HepG2 (cell line): Measurements from ENCODE around the gene KLF16. TPM values are rescaled to one million over a fixed set of nuclear protein-coding genes. Genes with fewer than 3 reads are reported as not detected.

Experiments used
- ATF7-NPFF ChIP-seq: sonication (generic); formaldehyde crosslinking; IDR thresholded peaks from 2 replicates; pipeline ENCODE4 v1.8.1; 2023; ENCODE audit warnings: mild to moderate bottlenecking, low read depth, missing genetic modification reagents, moderate library complexity
- CBFB ChIP-seq: sonication (generic); formaldehyde crosslinking; IDR thresholded peaks from 2 replicates; pipeline ENCODE4 v1.4.0; 2020; ENCODE audit warnings: missing genetic modification reagents
- CBX5 ChIP-seq: sonication (generic); formaldehyde crosslinking; IDR thresholded peaks from 2 replicates; pipeline ENCODE4 v1.4.0; 2020; ENCODE audit warnings: missing genetic modification reagents, borderline replicate concordance
- ERF ChIP-seq: IDR thresholded peaks from 2 replicates; pipeline ENCODE4 v1.6.1; 2018; ENCODE audit warnings: missing biosample characterization, missing genetic modification reagents
- FOSL1 ChIP-seq: sonication (generic); formaldehyde crosslinking; IDR thresholded peaks from 2 replicates; pipeline ENCODE4 v1.9.0; 2021; ENCODE audit warnings: missing genetic modification reagents, borderline replicate concordance
- FOSL2 ChIP-seq: sonication (generic); formaldehyde crosslinking; IDR thresholded peaks from 2 replicates; pipeline ENCODE4 v1.4.0; 2020; ENCODE audit warnings: missing genetic modification reagents
- HIVEP1 ChIP-seq: sonication (generic); formaldehyde crosslinking; IDR thresholded peaks from 2 replicates; pipeline ENCODE4 v1.4.0; 2020; ENCODE audit warnings: mild to moderate bottlenecking, missing genetic modification reagents
- HMGA1 ChIP-seq: sonication (generic); formaldehyde crosslinking; conservative IDR thresholded peaks from 2 replicates; pipeline ENCODE4 v1.4.0; 2020; ENCODE audit warnings: missing genetic modification reagents
- KLF12 ChIP-seq: sonication (generic); formaldehyde crosslinking; IDR thresholded peaks from 2 replicates; pipeline ENCODE4 v1.4.0; 2020; ENCODE audit warnings: missing genetic modification reagents, borderline replicate concordance
- MTA1 ChIP-seq: sonication (generic); formaldehyde crosslinking; IDR thresholded peaks from 2 replicates; pipeline ENCODE4 v1.4.0; 2020; ENCODE audit warnings: missing genetic modification reagents, mild to moderate bottlenecking, borderline replicate concordance
- MXI1 ChIP-seq: IDR thresholded peaks from 3 replicates; pipeline ENCODE4 v1.6.1; 2012; ENCODE audit warnings: low read depth, low read length, inconsistent platforms, borderline replicate concordance
- PAWR ChIP-seq: sonication (generic); formaldehyde crosslinking; IDR thresholded peaks from 2 replicates; pipeline ENCODE4 v1.4.0; 2020; ENCODE audit warnings: missing genetic modification reagents, mild to moderate bottlenecking, borderline replicate concordance
- POLR2AphosphoS5 ChIP-seq: IDR thresholded peaks from 2 replicates; pipeline ENCODE4 v1.6.1; 2012; ENCODE audit warnings: low read depth, low read length
- SNRNP70 ChIP-seq: fragments of 200-400 bp; formaldehyde crosslinking; IDR thresholded peaks from 2 replicates; pipeline ENCODE4 v1.6.1; 2017; ENCODE audit warnings: mild to moderate bottlenecking, low read depth, low read length, moderate library complexity
- SOX6 ChIP-seq, 2 experiments: fragments of 450-650 bp in 1 of 2; sonication (generic) in 1 of 2; formaldehyde crosslinking in 1 of 2; IDR thresholded peaks; 2 replicates each; pipeline versions ENCODE4 v1.4.0 to v1.6.1; 2017 to 2020; ENCODE audit warnings: antibody characterized with exemption in 1 of 2, mild to moderate bottlenecking in 1 of 2, missing genetic modification reagents in 1 of 2
- SP1 ChIP-seq, 2 experiments: fragments of 450-650 bp in 1 of 2; sonication (generic) in 1 of 2; formaldehyde crosslinking in 1 of 2; IDR thresholded peaks; 2 replicates each; pipeline versions ENCODE4 v1.4.0 to v1.6.1; 2016 to 2020; ENCODE audit warnings: missing genetic modification reagents in 1 of 2
- SP5 ChIP-seq: IDR thresholded peaks from 2 replicates; pipeline ENCODE4 v1.6.1; 2016; ENCODE audit warnings: low read depth, borderline replicate concordance
- ZNF225 ChIP-seq: sonication (generic); formaldehyde crosslinking; IDR thresholded peaks from 2 replicates; pipeline ENCODE4 v1.4.0; 2020; ENCODE audit warnings: mild to moderate bottlenecking, missing genetic modification reagents
- ZNF335 ChIP-seq: sonication (generic); formaldehyde crosslinking; IDR thresholded peaks from 2 replicates; pipeline ENCODE4 v1.4.0; 2020; ENCODE audit warnings: missing genetic modification reagents
- ZNF468 ChIP-seq: sonication (generic); formaldehyde crosslinking; IDR thresholded peaks from 2 replicates; pipeline ENCODE4 v1.8.0; 2022; ENCODE audit warnings: mild to moderate bottlenecking, moderate library complexity, missing genetic modification reagents
- polyA plus RNA-seq, 8 experiments: library from polyadenylated mRNA; depleted of rRNA in 3 of 8; stranded (reverse) in 7 of 8; unstranded in 1 of 8; fragments of >200 nt; fragmentation: Illumina TruSeq in 4 of 8; extraction: Trizol in 4 of 8; gene quantifications; 2 replicates each; pipeline versions ENCODE4 v1.2.1 to v1.2.3, GENCODE V29; 2011 to 2016; ENCODE audit warnings: low read depth in 4 of 8, missing spikeins in 1 of 8, mixed read lengths in 1 of 8; ENCODE audit not compliant: insufficient read depth in 1 of 8
- total RNA-seq, 5 experiments: library from RNA; depleted of rRNA; stranded (reverse); fragments of >200 nt; fragmentation: Illumina TruSeq; extraction: Trizol; gene quantifications; 2 replicates each; pipeline ENCODE4 v1.2.3, GENCODE V29; 2016; ENCODE audit warnings: low read depth in 1 of 5
- TF ChIP-seq, protein P1 (sequence below): sonication (generic); formaldehyde crosslinking; IDR thresholded peaks from 2 replicates; pipeline ENCODE4 v1.4.0; 2020; ENCODE audit warnings: missing genetic modification reagents, borderline replicate concordance
- TF ChIP-seq, protein P2 (sequence below): sonication (generic); formaldehyde crosslinking; IDR thresholded peaks from 2 replicates; pipeline ENCODE4 v1.4.0; 2020; ENCODE audit warnings: missing genetic modification reagents, low read depth, mild to moderate bottlenecking, borderline replicate concordance
- TF ChIP-seq, protein P3 (sequence below): sonication (generic); formaldehyde crosslinking; conservative IDR thresholded peaks from 2 replicates; pipeline ENCODE4 v1.4.0; 2020; ENCODE audit warnings: mild to moderate bottlenecking, missing genetic modification reagents, moderate library complexity

Gene KLF16
- total and polyA plus RNA-seq, 2 of the 13 experiments (the other 11 are each of a cell fraction or from before 2014, with no cell fraction given) = 3.5 to 6.7 TPM

DNA sequence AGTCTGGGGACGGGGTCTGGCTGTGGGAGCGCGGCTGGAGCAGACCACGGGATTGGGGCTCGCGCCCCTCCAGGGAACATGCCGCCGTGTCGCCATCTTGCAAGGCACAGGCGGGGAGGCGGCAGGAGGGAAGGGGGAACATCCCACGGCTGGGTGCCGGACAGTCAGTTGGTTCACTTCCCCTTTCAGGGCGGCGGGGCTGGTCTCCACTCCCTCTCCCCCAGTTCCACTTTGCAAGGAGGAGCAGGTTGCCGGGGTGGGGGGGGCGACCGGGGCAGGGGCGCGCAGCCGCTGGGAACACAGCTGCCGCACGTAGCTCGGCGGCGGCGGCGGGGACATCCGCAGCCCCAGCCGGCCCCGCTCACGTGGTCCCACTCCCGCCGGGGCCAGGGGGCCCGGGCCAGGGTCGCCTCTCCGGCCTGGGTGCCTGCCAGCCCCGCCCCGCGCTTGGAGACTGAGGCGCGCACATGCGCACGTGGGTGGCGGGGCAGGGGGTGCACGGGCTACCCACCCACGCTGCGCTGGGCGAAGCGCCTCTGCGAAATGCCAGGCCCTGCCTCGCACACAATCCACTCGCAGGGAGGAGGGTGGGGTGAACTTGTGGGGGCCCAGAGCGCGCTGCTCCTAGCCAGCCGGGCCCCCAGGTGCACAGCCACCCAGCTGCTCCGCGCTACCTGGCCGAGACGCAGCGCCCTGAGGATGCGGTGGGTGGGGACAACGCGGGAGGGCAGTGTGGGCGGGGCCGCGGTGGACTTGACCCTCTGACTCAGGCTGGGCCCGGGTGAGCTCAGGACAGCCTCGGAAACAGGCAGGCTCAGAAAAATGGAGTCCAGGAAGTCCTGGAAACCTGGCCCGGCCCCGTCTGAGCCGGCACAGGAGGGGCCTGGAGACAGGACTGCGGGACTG is 6.4 kb downstream of the KLF16 start (continued):
- no peak for TF ChIP-seq CBX5 (CRISPR knock-in tag)
- TF ChIP-seq SNRNP70 = no peak
- TF ChIP-seq ZNF225 (CRISPR knock-in tag) = no peak
- TF ChIP-seq FOSL2 (CRISPR knock-in tag) = peak; percentile 91
- peak; percentile 23; the same call in 1 of the 3 replicates for TF ChIP-seq MXI1
- TF ChIP-seq, protein P1, sequence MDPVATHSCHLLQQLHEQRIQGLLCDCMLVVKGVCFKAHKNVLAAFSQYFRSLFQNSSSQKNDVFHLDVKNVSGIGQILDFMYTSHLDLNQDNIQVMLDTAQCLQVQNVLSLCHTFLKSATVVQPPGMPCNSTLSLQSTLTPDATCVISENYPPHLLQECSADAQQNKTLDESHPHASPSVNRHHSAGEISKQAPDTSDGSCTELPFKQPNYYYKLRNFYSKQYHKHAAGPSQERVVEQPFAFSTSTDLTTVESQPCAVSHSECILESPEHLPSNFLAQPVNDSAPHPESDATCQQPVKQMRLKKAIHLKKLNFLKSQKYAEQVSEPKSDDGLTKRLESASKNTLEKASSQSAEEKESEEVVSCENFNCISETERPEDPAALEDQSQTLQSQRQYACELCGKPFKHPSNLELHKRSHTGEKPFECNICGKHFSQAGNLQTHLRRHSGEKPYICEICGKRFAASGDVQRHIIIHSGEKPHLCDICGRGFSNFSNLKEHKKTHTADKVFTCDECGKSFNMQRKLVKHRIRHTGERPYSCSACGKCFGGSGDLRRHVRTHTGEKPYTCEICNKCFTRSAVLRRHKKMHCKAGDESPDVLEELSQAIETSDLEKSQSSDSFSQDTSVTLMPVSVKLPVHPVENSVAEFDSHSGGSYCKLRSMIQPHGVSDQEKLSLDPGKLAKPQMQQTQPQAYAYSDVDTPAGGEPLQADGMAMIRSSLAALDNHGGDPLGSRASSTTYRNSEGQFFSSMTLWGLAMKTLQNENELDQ (CRISPR knock-in tag) = no peak
- no peak for TF ChIP-seq KLF12
- TF ChIP-seq SP1 (IDR thresholded peaks at IDR 0.05) = no peak
- TF ChIP-seq SP1 (CRISPR knock-in tag; IDR thresholded peaks at IDR 0.05) = peak; percentile 91
- peak; percentile 96 for TF ChIP-seq SP5 (CRISPR knock-in tag)
- TF ChIP-seq FOSL1 (CRISPR knock-in tag) = peak; percentile 73; the same call in 1 of the 2 replicates
- 0 out of 2 replicates have a peak, but pooled peaks have one; percentile 23 for TF ChIP-seq ERF (CRISPR knock-in tag)
- TF ChIP-seq, protein P2, sequence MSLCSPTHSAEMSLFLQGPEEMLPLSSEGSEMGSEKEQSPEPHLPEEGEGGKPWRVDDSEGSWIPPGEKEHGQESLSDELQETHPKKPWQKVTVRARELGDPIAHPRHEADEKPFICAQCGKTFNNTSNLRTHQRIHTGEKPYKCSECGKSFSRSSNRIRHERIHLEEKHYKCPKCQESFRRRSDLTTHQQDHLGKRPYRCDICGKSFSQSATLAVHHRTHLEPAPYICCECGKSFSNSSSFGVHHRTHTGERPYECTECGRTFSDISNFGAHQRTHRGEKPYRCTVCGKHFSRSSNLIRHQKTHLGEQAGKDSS (CRISPR knock-in tag) = 0 out of 2 replicates have a peak, but pooled peaks have one; percentile 24
- no peak for TF ChIP-seq PAWR (CRISPR knock-in tag)
- TF ChIP-seq ATF7-NPFF (CRISPR knock-in tag) = no peak
- TF ChIP-seq HIVEP1 (CRISPR knock-in tag) = no peak
- peak; percentile 77; the same call in 1 of the 2 replicates for TF ChIP-seq ZNF335 (CRISPR knock-in tag)
- TF ChIP-seq HMGA1 (CRISPR knock-in tag) = no peak
- TF ChIP-seq SOX6 (IDR thresholded peaks at IDR 0.05) = no peak
- peak; percentile 40; the same call in 1 of the 2 replicates for TF ChIP-seq SOX6 (CRISPR knock-in tag; IDR thresholded peaks at IDR 0.05)
- TF ChIP-seq, protein P3, sequence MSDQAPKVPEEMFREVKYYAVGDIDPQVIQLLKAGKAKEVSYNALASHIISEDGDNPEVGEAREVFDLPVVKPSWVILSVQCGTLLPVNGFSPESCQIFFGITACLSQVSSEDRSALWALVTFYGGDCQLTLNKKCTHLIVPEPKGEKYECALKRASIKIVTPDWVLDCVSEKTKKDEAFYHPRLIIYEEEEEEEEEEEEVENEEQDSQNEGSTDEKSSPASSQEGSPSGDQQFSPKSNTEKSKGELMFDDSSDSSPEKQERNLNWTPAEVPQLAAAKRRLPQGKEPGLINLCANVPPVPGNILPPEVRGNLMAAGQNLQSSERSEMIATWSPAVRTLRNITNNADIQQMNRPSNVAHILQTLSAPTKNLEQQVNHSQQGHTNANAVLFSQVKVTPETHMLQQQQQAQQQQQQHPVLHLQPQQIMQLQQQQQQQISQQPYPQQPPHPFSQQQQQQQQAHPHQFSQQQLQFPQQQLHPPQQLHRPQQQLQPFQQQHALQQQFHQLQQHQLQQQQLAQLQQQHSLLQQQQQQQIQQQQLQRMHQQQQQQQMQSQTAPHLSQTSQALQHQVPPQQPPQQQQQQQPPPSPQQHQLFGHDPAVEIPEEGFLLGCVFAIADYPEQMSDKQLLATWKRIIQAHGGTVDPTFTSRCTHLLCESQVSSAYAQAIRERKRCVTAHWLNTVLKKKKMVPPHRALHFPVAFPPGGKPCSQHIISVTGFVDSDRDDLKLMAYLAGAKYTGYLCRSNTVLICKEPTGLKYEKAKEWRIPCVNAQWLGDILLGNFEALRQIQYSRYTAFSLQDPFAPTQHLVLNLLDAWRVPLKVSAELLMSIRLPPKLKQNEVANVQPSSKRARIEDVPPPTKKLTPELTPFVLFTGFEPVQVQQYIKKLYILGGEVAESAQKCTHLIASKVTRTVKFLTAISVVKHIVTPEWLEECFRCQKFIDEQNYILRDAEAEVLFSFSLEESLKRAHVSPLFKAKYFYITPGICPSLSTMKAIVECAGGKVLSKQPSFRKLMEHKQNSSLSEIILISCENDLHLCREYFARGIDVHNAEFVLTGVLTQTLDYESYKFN (CRISPR knock-in tag) = peak; percentile 48; the same call in 1 of the 2 replicates
- no peak for TF ChIP-seq ZNF468 (CRISPR knock-in tag)
- no peak for TF ChIP-seq POLR2AphosphoS5
- TF ChIP-seq CBFB (CRISPR knock-in tag) = no peak
- TF ChIP-seq MTA1 (CRISPR knock-in tag) = peak; percentile 40; the same call in 1 of the 2 replicates
